SU-DHL-6 (cell line): ENCODE results near the gene TSKS.

Source experiments
- EZH2phosphoT487 ChIP-seq: fragments of 200-600 bp; sonication (generic), shearing (Covaris generic); conservative IDR thresholded peaks from 2 replicates; pipeline ENCODE4 v1.6.1; 2018; ENCODE audit warnings: mild to moderate bottlenecking, antibody characterized with exemption, low read length, moderate library complexity, mixed read lengths
- TF ChIP-seq, protein P1 (sequence below): fragments of 200-600 bp; sonication (generic); IDR thresholded peaks from one replicate; pipeline ENCODE4 v1.5.1; 2017; ENCODE audit warnings: antibody characterized with exemption, mild to moderate bottlenecking, low read length, moderate library complexity; ENCODE audit not compliant: insufficient read depth, poor library complexity, severe bottlenecking

DNA sequence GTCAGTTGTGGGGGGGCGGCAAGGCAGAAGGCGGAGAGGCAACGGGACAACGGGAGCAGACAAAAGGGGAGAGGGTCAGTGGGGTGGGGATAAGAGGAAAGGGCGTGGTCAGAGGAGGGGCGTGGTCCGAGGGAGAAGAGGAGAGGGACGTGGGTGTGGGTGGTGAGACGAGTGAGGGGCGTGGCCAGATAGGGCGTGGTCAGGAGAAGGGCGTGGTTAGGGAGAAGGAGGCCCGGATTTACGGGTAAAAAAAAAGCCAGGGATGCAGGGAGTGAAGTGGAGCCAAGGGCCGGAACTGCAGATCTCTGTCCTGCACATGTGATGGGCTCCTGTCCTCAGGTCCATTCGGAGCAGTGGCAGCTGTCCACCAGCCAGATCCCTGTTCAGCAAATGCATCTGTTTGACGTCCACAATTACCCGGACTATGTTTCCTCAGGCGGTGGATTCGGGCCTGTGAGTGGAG is 50.7 kb downstream of the TSKS start:
- TF ChIP-seq, protein P1, sequence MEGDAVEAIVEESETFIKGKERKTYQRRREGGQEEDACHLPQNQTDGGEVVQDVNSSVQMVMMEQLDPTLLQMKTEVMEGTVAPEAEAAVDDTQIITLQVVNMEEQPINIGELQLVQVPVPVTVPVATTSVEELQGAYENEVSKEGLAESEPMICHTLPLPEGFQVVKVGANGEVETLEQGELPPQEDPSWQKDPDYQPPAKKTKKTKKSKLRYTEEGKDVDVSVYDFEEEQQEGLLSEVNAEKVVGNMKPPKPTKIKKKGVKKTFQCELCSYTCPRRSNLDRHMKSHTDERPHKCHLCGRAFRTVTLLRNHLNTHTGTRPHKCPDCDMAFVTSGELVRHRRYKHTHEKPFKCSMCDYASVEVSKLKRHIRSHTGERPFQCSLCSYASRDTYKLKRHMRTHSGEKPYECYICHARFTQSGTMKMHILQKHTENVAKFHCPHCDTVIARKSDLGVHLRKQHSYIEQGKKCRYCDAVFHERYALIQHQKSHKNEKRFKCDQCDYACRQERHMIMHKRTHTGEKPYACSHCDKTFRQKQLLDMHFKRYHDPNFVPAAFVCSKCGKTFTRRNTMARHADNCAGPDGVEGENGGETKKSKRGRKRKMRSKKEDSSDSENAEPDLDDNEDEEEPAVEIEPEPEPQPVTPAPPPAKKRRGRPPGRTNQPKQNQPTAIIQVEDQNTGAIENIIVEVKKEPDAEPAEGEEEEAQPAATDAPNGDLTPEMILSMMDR = no peak
- TF ChIP-seq EZH2phosphoT487 = no peak
